HG02885 (cell line): ENCODE results near the gene TOMM70.
"Not testable (repeated sequence)": the region's sequence is repeated elsewhere in the genome, so short reads cannot be mapped to it uniquely, and the experiment has no call there.

Source experiments
- ATAC-seq: cut with Tn5 transposase; IDR thresholded peaks from one replicate; pipeline ENCODE4 v1.9.1; 2021; ENCODE audit warnings: mild to moderate bottlenecking; ENCODE audit not compliant: unreplicated experiment, poor library complexity

Gene TOMM70

GRCh38 chr3:100370756-100371155 is 30.1 kb downstream of the TOMM70 start:
- ATAC-seq: no peak

- no peak for ATAC-seq
Measured at GRCh38 chr3:100368441-100368840, 32.4 kb downstream of the TOMM70 start.

- no peak for ATAC-seq
Measured at GRCh38 chr3:100366424-100366823, 34.5 kb downstream of the TOMM70 start.

GRCh38 chr3:100364421-100364820 is 36.5 kb downstream of the TOMM70 start:
- no peak for ATAC-seq

- no peak for ATAC-seq
Measured at GRCh38 chr3:100361897-100362296, 39.0 kb downstream of the TOMM70 start.

- ATAC-seq: no peak
Measured at GRCh38 chr3:100360757-100361496, 40.0 kb downstream of the TOMM70 start.

- ATAC-seq: no peak
Measured at GRCh38 chr3:100359035-100359434, 41.9 kb downstream of the TOMM70 start.

- ATAC-seq: no peak
Measured at GRCh38 chr3:100358413-100358812, 42.5 kb downstream of the TOMM70 start.

- ATAC-seq: no peak
Measured at GRCh38 chr3:100354850-100355249, 46.0 kb downstream of the TOMM70 start.

GRCh38 chr3:100352296-100353231 is 48.3 kb downstream of the TOMM70 start:
- no peak for ATAC-seq

- ATAC-seq: not testable (repeated sequence)
Measured at GRCh38 chr3:100351770-100352169, 49.1 kb downstream of the TOMM70 start.

GRCh38 chr3:100348727-100349126 is 52.2 kb downstream of the TOMM70 start:
- ATAC-seq: no peak

GRCh38 chr3:100340527-100340926 is 60.4 kb downstream of the TOMM70 start:
- no peak for ATAC-seq

GRCh38 chr3:100339786-100340185 is 61.1 kb downstream of the TOMM70 start:
- no peak for ATAC-seq

- ATAC-seq: no peak
Measured at GRCh38 chr3:100338911-100339310, 62.0 kb downstream of the TOMM70 start.

GRCh38 chr3:100336229-100336628 is 64.7 kb downstream of the TOMM70 start:
- not testable (repeated sequence) for ATAC-seq

GRCh38 chr3:100335434-100335833 is 65.5 kb downstream of the TOMM70 start:
- ATAC-seq: peak; percentile 50

- peak; percentile 97 for ATAC-seq
Measured at GRCh38 chr3:100334488-100335351, 66.2 kb downstream of the TOMM70 start, which contains the start of gene NIT2. TSS of gene NIT2 (plus strand) at chr3:100334757. CDS start at chr3:100334792, 35 bp downstream.

GRCh38 chr3:100333970-100334487 is 66.9 kb downstream of the TOMM70 start:
- peak; percentile 26 for ATAC-seq

GRCh38 chr3:100333051-100333450 is 67.8 kb downstream of the TOMM70 start:
- ATAC-seq: no peak
